Stimulated activated naive CD4-positive, alpha-beta T cell (primary cell): ENCODE measurements around the gene HASPIN.
A peak's percentile ranks its signal among the peaks of the same experiment; 100 is the strongest.

Experiments
- DNase-seq, 6 experiments: peaks; one replicate each; lab custom pipeline; 2025; lab: John Stamatoyannopoulos, UW

Gene HASPIN

DNA sequence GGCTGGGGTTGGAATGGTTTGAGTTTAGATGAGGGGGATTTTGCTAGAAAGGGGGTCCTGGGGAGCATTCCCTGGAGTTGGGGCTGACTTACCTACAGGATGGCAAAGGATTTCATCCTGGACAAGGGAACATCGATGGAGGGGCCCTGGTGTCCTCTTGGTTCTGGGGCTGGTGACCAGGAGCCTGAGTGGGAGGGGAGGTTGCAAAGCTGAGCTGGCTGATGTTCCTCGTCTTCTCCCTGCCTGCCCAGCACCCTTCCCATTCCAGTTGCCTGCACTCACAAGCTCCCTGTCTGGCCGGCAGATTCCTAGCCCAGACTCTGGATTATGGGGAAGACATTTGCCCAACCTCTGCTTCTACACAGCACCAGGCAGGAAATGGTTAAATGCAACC, 40.1 kb downstream of the HASPIN start:
- DNase-seq = no peak

DNA sequence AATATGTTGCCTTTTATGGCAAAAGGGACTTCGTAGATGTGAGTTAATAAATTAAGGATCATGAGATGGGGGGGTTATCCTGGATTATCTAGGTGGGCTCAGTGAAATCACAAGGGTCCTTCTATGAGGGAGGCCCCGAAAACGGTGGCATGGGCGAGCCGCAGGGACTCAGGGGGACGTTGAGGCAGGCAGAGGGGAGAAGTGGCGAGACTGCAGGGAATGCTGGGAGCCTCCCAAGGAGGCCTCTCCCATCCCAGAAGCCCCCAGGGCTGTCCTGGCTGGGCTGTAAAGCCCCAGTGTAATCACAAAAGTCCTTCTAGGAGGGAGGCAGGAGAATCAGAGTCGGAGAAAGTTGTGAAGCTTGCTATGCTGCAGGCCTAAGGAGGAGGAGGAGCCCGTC, 42.3 kb downstream of the HASPIN start:
- DNase-seq = no peak

DNA sequence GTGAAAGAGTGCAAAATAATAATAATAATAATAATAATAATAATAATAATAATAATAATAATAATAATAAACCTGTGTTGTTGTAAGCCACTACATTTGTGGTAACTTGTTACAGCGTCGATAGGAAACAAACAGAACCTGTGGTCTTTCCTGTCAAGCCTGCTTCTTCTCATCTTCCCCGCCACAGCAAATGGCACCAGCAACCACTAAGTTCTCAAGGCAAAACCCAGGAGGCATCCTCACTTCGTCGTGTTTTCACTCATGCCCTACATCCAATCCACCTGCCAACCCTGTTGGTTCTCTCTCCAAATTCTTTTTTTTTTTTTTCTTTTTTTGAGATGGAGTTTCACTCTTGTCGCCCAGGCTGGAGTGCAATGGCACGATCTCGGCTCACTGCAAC, 43.1 kb downstream of the HASPIN start:
- peak in 2 of 6 experiments; percentile 6 to 16 for DNase-seq

DNA sequence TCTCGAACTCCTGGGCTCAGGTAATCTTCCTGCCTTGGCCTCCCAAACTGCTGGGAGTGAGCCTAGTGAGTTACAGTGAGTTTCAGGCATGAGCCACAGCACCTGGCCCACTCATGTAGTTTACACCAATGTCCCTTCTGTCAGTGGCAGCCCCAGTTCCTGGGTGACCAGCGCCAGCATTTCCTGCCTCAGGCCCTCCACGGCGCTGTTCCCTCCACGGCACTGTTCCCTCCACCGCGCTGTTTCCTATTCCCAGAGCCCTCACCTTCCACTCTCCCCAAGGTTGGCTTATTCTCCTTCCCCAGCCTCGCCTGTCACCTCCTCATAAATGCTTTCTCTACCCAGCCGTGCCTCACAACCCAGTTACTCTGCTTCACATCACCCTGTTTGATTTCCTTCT, 44.6 kb downstream of the HASPIN start:
- DNase-seq = no peak

DNA sequence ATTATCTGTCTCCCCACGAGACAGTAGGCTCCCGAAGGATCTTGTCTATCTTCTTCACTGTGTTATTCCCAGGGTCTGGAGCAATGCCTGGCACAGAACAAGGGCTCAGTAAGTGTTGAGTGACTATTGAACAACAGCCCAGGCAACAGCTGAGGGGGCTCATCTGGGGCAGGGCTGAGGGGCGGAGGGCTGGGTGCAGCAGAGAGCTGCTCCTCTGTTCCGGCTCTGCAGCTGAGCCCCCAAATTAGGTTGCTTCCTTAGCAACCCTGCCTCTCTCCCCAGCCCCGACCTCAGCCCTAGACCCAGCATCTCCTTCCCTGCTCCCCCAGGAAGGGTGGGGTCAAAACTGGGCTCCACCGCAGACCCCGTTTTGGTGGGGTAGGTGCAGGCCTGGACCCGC, 45.1 kb downstream of the HASPIN start:
- DNase-seq = no peak

DNA sequence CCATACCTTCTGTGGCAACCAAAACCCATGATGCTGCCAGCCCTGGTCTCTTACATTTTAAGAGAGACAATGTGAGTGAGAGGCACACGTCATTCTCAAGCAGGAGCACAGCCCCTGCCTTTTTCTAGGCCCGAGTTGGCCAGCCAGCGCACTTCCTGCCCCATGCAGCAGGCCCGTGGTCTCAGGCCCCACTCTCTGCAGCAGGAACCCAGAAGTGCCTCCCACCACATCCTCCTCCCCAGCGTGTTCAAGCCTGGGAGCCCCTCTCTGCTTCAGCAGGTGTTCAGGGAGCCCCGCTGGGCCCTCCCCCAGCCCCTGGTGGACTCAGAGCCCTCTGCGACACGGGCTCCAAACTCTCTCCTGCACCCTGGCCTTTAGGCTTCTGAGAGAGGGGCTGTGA, 46.8 kb downstream of the HASPIN start:
- DNase-seq = no peak

DNA sequence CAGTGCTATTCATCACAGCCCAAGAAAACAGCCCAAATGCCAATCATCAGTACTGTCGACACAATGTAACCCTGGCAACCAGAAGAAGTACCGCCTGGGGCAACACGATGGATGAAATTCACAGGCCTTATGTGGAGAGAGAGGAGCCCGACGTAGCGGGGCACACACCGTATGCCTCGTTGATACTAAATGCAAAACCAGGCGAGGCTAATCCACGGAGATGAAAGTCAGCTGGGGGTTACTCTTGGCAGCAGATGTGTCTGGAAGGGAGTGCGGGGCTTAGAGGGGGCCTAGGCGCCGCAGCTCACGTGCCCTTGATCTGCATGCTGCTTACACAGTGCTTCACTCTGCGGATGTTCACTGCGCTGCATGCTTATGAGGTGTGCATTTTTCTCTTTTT, 47.4 kb downstream of the HASPIN start:
- DNase-seq = peak in 3 of 6 experiments; percentile 10 to 66 (median 28)

DNA sequence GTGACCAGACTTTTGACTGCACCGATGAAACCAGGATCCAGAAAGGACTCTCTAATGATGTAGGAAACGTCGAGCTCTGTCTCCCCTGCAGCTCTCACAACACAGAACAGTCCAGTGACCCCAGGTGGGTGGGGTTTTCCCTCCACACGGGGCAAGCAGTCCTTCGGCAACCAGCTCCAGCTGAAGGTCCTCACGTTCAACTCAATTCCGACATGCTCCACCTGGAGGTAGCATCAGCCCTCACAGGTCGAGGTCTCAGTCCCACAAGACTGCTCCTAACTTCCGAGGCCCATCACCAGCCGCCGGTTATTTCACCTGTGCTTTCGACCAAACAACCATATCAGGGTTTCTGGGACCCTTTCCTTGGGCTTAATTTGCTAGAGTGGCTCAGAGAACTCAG, 49.1 kb downstream of the HASPIN start:
- no peak for DNase-seq

DNA sequence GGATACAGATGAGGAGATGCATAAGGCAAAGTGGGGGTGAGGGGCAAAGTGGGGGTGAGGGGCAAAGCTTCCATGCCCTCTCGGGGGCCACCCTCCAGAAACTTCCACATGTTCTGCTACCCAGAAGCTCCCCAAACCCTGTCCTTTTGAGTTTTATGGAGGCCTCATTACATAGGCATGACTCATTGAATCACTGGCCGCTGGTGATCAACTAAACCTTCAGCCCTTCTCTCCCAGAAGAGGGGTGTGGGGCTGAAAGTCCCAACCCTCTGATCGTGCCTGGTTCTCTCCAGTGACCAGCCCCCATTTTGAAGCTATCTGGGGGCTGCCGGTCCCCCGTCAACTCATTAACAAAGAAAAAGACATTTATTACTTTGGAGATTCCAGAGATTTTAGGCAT, 49.8 kb downstream of the HASPIN start:
- no peak for DNase-seq

DNA sequence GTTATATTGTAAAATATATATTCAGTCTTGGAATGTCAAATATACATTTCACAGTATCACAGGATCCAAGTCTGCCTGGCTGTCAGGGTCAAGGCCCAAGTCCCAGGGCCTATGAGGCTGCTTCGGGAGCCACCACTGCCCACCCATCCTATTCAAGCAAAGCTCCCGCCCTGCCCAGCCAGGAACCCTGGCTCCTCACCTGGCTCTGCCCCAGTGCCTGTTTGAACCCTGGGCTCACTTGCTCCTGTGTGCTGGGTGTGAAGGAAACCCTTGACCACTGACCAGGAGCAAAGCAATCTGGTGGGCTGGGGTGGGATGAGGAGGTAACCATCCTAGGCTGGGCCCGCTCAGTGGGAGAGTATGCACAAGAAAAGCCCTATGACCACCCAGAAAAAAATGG, 50.3 kb downstream of the HASPIN start:
- DNase-seq = no peak
